ENCODE data around the gene CACNA1A. TPM values are rescaled to one million over a fixed set of nuclear protein-coding genes. Genes with fewer than 3 reads are reported as not detected.

CACNA1A gene
- total RNA-seq, 1 experiment from 2014 or later = not detected

DNA sequence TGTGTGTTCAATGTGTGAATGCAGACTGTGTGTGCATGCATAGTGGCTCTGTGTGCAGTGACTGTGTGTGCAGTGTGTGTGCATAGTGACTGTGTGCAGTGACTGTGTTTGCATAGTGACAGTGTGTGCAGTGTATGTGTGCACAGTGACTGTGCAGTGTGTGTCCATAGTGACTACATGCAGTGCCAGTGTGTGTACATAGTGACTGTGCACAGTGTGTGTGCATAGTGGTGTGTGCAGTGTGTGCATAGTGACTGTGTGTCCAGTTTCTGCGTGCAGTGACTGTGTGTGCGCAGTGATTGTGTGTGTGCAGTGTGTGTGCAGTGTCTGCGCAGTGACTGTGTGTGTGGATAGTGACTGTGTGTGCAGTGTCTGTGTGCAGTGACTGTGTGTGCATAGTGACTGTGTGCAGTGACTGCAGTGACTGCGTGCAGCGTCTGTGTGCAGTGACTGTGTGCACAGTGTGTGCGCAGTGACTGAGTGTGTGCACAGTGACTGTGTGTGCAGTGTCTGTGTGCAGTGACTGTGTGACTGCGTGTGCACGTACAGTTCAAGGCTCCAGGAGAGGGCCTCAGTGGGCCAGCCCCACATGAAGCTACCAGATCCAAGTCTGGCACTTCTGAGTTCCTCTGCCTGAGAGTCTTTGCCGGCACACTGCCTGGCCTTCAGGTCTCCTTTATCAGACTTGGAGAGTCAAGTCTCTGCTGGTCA is 265.8 kb downstream of the CACNA1A start:
- in situ Hi-C loops (cut with HindIII; ENCODE audit: low pct_unique_long_range_greater_than_20kb, low sequenced_read_pairs) = no loop called here
- DNase-seq (ENCODE audit: low read depth, low spot score) = no peak

DNA sequence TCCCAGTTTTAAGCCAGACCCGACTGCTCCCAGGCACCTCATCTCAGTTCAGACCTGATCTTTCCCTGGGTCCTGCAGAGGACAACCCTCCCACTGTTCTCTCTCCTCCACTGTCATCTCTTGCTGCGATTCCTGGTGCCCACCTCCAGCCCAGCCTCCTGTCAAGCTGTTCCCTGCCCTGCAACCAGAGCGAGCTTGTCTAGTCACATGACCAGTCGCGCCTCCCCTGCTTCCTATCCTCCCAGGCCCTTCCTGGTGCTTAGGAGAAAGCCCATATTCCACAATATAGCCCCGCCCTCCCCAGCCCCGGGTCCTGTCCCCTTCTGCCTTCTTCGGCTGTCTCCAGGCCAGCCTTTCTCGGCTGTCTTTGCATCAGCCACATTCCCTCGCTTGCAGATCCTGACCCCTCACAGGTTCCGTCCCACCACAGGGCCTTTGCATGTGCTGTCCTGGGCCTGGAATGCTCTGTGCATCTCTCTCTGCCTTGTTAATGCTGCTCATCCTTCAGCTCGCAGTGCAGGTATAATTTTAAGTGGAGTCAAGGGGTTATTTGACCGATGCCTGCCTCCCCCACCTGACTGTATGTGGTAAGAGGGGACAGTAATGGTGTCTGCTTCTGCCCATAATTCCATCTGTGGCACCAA is 267.3 kb downstream of the CACNA1A start:
- in situ Hi-C loops (cut with HindIII; ENCODE audit: low pct_unique_long_range_greater_than_20kb, low sequenced_read_pairs) = no loop called here
- DNase-seq (ENCODE audit: low read depth, low spot score) = no peak

GRCh38 chr19:13234518-13234917 is 271.8 kb downstream of the CACNA1A start:
- peak; percentile 41 for DNase-seq (ENCODE audit: low read depth, low spot score)
- in situ Hi-C loops (cut with HindIII; ENCODE audit: low pct_unique_long_range_greater_than_20kb, low sequenced_read_pairs) = no loop called here

- no peak for DNase-seq (ENCODE audit: low read depth, low spot score)
- in situ Hi-C loops (cut with HindIII; ENCODE audit: low pct_unique_long_range_greater_than_20kb, low sequenced_read_pairs) = no loop called here
Observed at GRCh38 chr19:13231663-13232062, 274.6 kb downstream of the CACNA1A start.

DNA sequence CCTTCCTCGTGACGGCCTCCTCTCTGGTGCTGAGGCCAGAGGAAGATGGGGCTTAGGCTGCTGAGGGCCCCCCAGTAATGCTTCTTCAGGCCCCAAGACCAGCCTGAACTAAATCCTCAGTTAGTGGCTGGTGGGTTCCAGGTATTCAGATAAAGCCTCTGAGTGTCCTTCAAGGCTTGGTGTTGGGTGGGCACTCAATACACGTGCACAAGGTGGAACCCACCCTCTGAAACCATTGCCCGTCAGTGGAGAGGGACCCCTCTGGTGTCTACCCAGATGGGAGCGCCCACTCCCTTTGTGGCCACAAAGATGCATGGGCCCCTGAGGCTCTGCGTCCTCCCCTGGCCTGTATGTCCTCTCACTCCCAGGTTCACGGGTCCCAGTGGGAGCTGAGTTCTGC is 277.0 kb downstream of the CACNA1A start:
- in situ Hi-C loops (cut with HindIII; ENCODE audit: low pct_unique_long_range_greater_than_20kb, low sequenced_read_pairs) = no loop called here

DNA sequence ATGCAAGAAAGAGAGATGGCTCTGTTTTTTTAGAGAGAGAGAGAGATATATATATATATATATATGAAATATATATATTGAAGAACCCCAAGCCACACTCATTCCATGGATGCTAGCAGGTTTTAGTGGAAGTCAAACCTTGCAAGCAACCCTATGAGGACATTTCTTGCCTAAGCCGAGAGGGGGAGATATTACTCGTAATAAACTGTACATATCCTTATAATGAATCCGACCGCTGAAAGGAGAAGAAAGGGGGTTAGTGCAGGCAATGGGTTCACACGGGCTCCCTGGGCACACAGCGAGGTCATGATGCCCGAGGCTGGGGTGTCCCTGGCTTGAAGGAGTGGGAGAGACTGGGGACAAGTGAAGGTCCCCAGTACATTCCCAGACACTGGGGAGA is 277.7 kb downstream of the CACNA1A start:
- peak; percentile 52 for DNase-seq (ENCODE audit: low read depth, low spot score)
- in situ Hi-C loops (cut with HindIII; ENCODE audit: low pct_unique_long_range_greater_than_20kb, low sequenced_read_pairs) = no loop called here

More for the DNA sequence above, 277.0 kb downstream of the CACNA1A start:
- no peak for DNase-seq (ENCODE audit: low read depth, low spot score)

- DNase-seq (ENCODE audit: low read depth, low spot score) = no peak
- in situ Hi-C loops (cut with HindIII; ENCODE audit: low pct_unique_long_range_greater_than_20kb, low sequenced_read_pairs) = no loop called here
Observed at GRCh38 chr19:13226983-13227382, 279.3 kb downstream of the CACNA1A start.

GRCh38 chr19:13225973-13226865 is 280.1 kb downstream of the CACNA1A start:
- in situ Hi-C loops (cut with HindIII; ENCODE audit: low pct_unique_long_range_greater_than_20kb, low sequenced_read_pairs) = no loop called here
- DNase-seq (ENCODE audit: low read depth, low spot score) = no peak

DNA sequence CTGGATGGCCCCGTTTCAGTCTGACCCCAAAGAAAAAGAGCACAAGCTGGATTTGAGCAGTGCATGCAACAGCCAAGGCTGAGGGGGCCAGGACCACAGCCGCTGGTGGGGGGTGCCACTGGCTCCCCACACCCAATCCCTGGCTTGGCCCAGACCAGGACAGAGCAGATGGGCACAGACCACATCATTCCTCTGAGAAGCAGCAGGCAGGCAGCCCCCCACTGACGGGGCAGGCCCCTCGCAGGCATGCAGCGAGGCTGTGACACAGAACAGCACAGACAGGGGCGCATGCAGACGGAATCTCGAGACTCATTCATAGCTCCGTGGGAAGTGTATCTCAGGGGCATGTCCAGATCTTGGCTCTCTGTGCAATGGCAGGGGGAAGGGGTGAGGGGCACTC is 281.2 kb downstream of the CACNA1A start:
- in situ Hi-C loops (cut with HindIII; ENCODE audit: low pct_unique_long_range_greater_than_20kb, low sequenced_read_pairs) = no loop called here
- DNase-seq (ENCODE audit: low read depth, low spot score) = no peak

DNA sequence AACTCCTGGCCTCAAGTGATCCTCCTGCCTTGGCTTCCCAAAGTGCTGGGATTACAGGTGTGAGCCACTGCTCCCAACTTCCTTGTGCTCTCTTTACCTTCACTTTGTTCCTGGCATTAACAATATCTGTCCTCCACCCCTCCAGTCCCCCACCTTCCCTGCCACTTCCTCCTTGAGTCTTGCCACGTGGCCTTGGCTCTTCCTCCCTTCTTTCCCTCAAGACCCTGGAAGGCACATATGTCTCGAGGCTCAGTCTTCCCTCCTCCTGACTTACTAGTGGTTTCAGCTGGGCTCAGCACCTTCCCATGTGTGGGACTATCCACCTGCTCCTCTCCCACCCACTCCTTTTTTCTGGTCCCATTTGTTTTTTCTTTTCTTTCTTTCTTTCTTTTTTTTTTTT is 285.4 kb downstream of the CACNA1A start:
- no peak for DNase-seq (ENCODE audit: low read depth, low spot score)
- in situ Hi-C loops (cut with HindIII; ENCODE audit: low pct_unique_long_range_greater_than_20kb, low sequenced_read_pairs) = no loop called here

GRCh38 chr19:13215572-13216380 is 290.5 kb downstream of the CACNA1A start:
- DNase-seq (ENCODE audit: low read depth, low spot score) = no peak
- in situ Hi-C loops (cut with HindIII; ENCODE audit: low pct_unique_long_range_greater_than_20kb, low sequenced_read_pairs) = no loop called here

DNA sequence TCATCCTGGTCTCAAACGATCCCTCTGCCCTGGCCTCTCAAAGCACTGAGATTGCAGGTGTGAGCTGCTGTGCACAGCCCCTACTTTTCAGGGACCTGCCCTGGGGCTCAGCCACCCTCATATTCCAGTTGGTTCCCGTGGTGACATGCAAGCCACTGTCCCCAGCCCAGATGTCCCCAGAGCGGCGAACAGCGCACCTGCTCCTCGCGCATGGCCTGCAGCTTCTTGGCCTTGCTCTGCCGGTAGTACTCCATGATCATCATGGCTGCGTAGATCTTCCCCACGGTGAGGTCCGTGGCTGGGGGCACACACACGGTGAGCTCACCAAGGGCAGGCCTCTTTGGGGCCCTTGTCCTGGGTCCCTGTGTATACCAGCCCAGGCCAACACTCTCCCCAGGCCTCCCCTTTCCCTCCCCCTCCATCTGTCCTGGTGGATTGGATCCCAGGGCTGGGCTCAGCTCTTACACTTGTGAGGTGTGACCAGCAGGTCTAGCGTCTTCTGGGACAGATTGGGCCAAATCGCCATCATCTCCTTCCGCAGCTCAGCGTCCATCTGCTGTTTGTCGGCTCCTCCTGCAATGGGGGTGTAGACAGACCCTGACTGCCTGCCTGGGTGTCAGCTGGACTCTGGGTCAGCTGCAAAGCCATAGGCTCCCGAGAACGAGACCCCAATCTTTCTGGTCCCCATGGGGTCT is 292.1 kb downstream of the CACNA1A start:
- in situ Hi-C loops (cut with HindIII; ENCODE audit: low pct_unique_long_range_greater_than_20kb, low sequenced_read_pairs) = no loop called here
- no peak for DNase-seq (ENCODE audit: low read depth, low spot score)

- DNase-seq (ENCODE audit: low read depth, low spot score) = peak; percentile 70
- in situ Hi-C loops (cut with HindIII; ENCODE audit: low pct_unique_long_range_greater_than_20kb, low sequenced_read_pairs) = no loop called here
Observed at GRCh38 chr19:13212759-13213330, 293.4 kb downstream of the CACNA1A start.

GRCh38 chr19:13211426-13212308 is 294.6 kb downstream of the CACNA1A start:
- no peak for DNase-seq (ENCODE audit: low read depth, low spot score)
- in situ Hi-C loops (cut with HindIII; ENCODE audit: low pct_unique_long_range_greater_than_20kb, low sequenced_read_pairs) = no loop called here

DNA sequence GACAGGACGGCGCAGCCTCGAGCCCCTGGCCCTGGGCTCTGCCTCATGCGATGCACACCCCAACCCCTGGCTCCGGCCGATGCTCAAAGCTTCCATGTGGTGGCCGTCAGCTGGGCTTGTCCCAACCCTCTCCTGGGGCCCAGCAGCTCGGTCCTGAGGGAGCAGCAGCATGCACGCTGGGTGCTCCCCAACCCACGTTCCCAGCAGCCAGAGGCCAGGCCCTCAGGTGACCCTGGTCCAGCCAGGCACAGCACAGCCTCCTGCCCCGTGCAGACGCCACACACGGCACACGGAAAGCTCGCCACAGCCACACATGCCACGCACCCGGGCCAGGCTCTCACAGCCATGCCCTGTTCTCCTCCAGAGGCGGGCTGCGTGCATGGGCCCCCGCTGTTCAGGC is 295.3 kb downstream of the CACNA1A start:
- in situ Hi-C loops (cut with HindIII; ENCODE audit: low pct_unique_long_range_greater_than_20kb, low sequenced_read_pairs) = no loop called here
- DNase-seq (ENCODE audit: low read depth, low spot score) = no peak

DNA sequence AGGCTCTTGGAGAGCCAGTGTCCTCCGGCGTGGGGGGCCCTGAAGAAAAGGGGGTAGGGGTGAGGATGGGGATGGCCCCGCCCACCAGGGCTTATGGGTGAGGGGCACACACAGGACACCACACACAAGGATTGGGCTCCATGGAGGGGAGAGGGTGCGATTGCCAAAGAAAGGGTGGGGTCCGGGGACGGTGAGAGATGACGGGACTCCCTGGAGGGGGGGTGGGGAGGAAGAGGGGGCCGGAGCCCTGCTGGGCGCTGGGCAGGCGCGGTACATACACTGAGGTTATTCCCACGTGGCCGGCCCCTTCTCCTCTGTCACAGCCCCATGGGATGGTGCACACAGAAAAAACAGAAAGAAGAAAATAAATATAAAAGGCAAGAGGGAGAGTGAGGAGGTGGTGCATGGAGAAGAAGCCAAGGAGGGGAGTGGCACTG is 295.9 kb downstream of the CACNA1A start:
- DNase-seq (ENCODE audit: low read depth, low spot score) = no peak
- in situ Hi-C loops (cut with HindIII; ENCODE audit: low pct_unique_long_range_greater_than_20kb, low sequenced_read_pairs) = no loop called here
